ENCODE data around the gene ARHGAP26.
"Not testable (repeated sequence)": the region's sequence is repeated elsewhere in the genome, so short reads cannot be mapped to it uniquely, and the experiment has no call there.

Gene ARHGAP26

DNA sequence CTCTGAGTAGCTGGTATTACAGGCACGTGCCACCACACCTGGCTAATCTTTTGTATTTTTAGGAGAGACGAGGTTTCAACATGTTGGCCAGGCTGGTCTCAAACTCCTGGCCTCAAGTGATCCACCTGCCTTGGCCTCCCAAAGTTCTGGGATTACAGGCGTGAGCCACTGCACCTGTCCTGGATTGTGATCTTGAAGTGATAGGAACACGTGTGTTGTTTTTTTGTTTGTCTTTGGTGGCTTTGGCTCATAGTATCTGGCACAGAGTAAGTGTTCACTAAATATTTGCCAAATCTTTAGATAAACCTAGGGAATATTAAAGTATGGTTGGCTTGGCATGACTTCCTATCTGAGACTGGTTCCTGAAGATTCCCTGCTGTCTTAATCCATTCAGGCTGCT lies 172.7 kb downstream of the ARHGAP26 start:
- Mint-ChIP-seq H3K36me3 (peaks cover 6% of the 10 kb centered on the region), H3K4me3 (no peak overlapping the region), H3K27me3 (no peaks in the 10 kb centered on the region), H3K9me3 (no peaks in the 10 kb centered on the region), H3K4me1 (peaks cover 20% of the 10 kb centered on the region), H3K27ac (no peak overlapping the region)
- CTCF ChIA-PET: no interaction called here
- no peak for DNase-seq

DNA sequence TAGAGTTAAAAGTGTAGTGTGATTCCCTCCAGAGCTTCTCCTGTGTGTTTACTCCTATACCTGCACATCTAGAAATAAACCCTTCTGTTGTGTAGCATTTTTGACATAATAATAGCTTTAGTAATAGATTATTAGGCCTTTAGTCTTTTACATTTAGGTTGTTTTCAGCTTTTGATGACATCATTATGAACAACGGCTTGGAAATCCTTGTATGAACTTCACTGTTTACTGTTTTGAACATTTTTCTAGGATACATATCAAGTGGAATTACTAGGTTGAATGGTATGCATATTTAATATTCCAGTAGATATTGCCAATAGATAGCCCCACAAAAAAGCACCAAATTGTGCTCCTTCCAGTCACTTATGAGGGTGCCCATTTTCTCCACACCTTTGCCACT lies 174.0 kb downstream of the ARHGAP26 start:
- CTCF ChIA-PET: no interaction called here
- H3K4me1 Mint-ChIP-seq: peaks cover 20% of the 10 kb centered on the region
- no peak overlapping the region for H3K27ac Mint-ChIP-seq
- no peaks in the 10 kb centered on the region for H3K9me3 Mint-ChIP-seq
- H3K36me3 Mint-ChIP-seq: peaks cover 6% of the 10 kb centered on the region
- H3K27me3 Mint-ChIP-seq: no peaks in the 10 kb centered on the region
- H3K4me3 Mint-ChIP-seq: no peak overlapping the region
- no peak for DNase-seq

DNA sequence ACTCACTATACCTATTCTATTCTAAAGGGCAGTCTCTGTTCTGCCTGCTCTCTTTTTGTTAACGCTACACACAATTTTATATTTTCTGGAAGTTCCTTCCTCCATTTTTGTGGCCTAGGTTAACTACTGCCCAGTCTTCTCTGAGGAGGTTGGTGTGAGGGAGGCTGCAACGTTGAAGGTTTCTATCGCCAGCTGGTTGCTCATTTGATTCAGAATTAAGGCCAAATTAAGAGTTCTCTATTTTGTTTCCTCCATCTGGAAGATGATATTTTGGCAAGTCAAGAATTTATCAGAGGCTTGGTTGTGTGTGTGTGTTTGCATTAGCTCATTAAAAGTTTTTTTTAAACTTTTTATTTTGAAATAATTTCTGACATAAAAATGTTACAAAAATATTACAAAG lies 175.1 kb downstream of the ARHGAP26 start:
- H3K27me3 Mint-ChIP-seq: no peaks in the 10 kb centered on the region
- no peak for DNase-seq
- H3K4me1 Mint-ChIP-seq: peaks cover 20% of the 10 kb centered on the region
- peaks cover 5% of the 10 kb centered on the region for H3K36me3 Mint-ChIP-seq
- no peak overlapping the region for H3K4me3 Mint-ChIP-seq
- CTCF ChIA-PET: no interaction called here
- no peaks in the 10 kb centered on the region for H3K9me3 Mint-ChIP-seq
- no peak overlapping the region for H3K27ac Mint-ChIP-seq

DNA sequence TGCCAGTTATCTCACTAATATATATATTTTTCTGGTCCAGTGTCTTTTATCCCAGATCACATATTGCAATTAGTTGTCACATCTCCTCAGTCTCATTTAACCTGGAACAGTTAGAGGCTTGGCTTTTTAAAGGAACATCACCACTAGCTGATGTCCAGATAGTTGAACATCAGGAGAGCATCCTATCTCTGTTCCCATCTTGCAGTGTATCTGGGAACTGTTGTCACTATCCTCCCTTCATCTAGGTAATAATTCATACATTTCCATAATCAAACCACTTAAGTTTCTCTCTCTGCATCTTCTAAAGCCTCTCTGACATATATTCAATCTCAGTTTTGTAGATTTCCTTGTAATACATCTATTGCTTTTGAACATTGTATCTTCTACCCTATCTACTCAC lies 175.7 kb downstream of the ARHGAP26 start:
- CTCF ChIA-PET: interaction anchor here (1.0 kb wide), 1 partner anchor 179 kb away, joined by 3 read pairs; no protein-coding TSS in a partner anchor
- no peaks in the 10 kb centered on the region for H3K9me3 Mint-ChIP-seq
- H3K27ac Mint-ChIP-seq: no peak overlapping the region
- H3K36me3 Mint-ChIP-seq: peaks cover 4% of the 10 kb centered on the region
- no peak for DNase-seq
- peaks cover 20% of the 10 kb centered on the region for H3K4me1 Mint-ChIP-seq
- no peak overlapping the region for H3K4me3 Mint-ChIP-seq
- H3K27me3 Mint-ChIP-seq: no peaks in the 10 kb centered on the region

DNA sequence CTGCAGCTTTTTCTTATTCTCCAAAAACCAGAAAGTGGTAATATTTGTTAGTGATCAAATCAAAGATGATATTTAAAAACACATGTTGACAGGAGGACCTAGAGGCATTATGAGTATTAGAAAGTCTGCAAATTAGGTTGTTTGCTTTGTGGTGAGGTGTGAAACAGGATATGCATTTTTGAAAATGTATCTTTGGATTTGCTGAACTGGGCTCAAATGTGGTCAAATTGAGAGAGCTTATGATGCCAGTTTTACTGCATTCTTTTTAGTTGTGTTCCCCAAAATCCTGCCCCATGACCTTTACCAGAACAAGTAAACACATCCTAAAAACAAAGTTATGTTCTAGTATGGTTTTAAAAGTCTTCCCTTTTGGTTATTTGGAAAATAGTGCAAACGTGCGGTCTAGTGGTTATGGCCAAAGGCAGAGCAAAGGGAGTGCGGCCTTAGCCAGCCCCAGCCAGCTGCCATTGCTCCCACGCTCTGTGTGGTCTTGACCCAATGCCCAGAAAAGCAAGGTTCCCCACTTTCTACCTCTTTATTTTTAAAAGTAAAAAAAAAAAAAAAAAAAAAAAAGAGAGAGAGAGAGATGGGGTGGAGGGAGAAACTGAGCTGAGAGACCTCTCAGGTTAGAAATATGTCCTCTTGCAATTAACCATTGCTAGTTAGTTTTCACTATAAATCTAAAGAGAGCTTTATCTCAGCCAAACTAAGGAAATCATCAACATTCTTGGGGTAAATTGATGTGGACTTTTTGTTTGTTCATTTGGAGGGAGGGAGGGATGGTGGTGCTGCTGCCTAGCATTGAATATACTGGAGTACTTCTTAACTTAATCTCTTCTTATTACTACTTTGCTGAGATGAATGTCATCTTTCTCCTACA lies 176.6 kb downstream of the ARHGAP26 start:
- Mint-ChIP-seq H3K36me3 (peaks cover 1% of the 10 kb centered on the region), H3K9me3 (no peaks in the 10 kb centered on the region), H3K4me3 (no peak overlapping the region), H3K27me3 (no peaks in the 10 kb centered on the region), H3K4me1 (peaks cover 15% of the 10 kb centered on the region), H3K27ac (no peak overlapping the region)
- CTCF ChIA-PET: interaction anchor here (0.6 to 1.0 kb wide), 3 partner anchors 178 to 784 kb away, joined by 3 read pairs; no protein-coding TSS in a partner anchor
- DNase-seq: no peak

DNA sequence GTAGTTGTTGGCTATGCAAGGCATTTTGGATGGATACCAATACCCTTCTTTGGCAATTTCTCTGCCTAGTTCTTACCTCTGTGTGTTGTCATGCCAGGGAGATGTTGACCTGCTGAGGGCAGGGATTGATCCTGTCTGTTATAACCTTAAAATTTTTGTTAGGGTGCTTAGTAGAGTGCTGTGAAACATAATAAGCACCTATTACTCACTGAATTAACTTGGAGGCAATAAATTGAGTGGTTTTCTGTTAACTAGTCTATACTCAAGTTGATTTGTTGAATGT lies 177.2 kb downstream of the ARHGAP26 start:
- Mint-ChIP-seq H3K9me3 (no peaks in the 10 kb centered on the region), H3K36me3 (peaks cover 6% of the 10 kb centered on the region), H3K4me3 (no peak overlapping the region), H3K4me1 (peaks cover 14% of the 10 kb centered on the region), H3K27me3 (no peaks in the 10 kb centered on the region), H3K27ac (no peak overlapping the region)
- no peak for DNase-seq
- CTCF ChIA-PET: interaction anchor here (0.6 to 0.7 kb wide), 2 partner anchors 199 to 783 kb away, joined by 3 read pairs; no protein-coding TSS in a partner anchor

DNA sequence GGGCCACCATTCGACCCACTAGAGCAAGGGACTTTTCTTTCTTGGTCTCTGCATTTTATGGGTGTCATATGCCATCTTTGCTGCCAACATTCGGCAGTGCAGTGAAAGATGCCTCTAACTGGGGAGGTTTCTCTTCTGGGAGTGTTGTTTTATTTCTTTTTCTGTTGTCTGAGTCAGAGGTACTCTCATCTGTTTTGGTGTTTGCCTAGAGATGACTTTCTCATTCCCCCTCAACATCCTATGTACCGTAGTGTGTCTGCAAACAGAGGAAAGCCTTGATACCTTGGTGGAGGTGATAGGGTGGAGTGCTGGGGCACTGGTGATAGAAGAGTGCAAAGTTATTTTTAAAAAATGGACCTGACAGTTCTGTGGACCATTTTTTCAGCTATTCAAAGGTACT lies 182.1 kb downstream of the ARHGAP26 start:
- CTCF ChIA-PET: interaction anchor here (1.6 kb wide), 1 partner anchor 12 kb away, joined by 3 read pairs; no protein-coding TSS in a partner anchor

DNA sequence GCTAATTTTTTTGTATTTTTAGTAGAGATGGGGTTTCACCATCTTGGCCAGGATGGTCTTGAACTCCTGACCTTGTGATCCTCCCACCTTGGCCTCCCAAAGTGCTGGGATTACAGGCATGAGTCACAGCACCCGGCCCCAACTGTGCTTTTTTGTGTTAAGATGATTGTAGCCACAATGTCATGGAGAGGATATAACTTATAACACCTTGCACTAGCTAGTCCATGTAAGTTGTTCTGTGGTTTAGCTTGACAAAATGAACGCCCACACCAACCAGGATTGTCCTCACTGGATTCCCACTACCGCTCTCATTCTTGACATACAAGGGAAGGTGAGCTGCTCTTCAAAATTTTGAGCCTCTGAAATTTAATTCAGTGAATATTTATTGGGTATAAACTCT lies 182.7 kb downstream of the ARHGAP26 start:
- H3K27me3 Mint-ChIP-seq, DNase-seq, H3K27ac Mint-ChIP-seq, H3K9me3 Mint-ChIP-seq, H3K4me1 Mint-ChIP-seq, H3K36me3 Mint-ChIP-seq, H3K4me3 Mint-ChIP-seq: not testable (repeated sequence)
- CTCF ChIA-PET: interaction anchor here (1.6 kb wide), 1 partner anchor 11 kb away, joined by 3 read pairs; no protein-coding TSS in a partner anchor

More for the DNA sequence above, 182.1 kb downstream of the ARHGAP26 start:
- DNase-seq: no peak
- peaks cover 5% of the 10 kb centered on the region for H3K36me3 Mint-ChIP-seq
- no peak overlapping the region for H3K4me3 Mint-ChIP-seq
- no peak overlapping the region for H3K27ac Mint-ChIP-seq
- H3K9me3 Mint-ChIP-seq: peaks cover 1% of the 10 kb centered on the region
- no peaks in the 10 kb centered on the region for H3K27me3 Mint-ChIP-seq
- H3K4me1 Mint-ChIP-seq: peaks cover 3% of the 10 kb centered on the region

DNA sequence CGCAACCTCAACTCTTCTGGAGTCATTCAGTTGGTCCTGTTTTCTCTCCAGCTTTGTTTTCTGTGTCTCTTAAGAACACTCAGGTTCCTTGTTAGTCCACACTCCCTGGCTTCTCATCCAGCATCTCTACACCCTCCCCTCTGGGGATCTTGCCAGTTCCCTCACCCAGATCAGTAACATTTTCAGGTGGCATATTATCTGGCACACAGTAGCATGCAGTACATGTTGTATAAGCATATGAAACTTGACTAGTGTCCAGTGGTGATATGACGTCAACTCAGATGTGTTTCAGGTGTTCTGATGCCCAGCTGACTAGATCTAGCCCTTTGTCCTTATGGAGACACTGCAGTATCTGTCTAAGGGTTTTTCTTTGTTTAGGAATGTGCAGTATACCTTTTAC lies 184.3 kb downstream of the ARHGAP26 start:
- H3K9me3 Mint-ChIP-seq: peaks cover 1% of the 10 kb centered on the region
- CTCF ChIA-PET: no interaction called here
- peaks cover 5% of the 10 kb centered on the region for H3K36me3 Mint-ChIP-seq
- H3K4me3 Mint-ChIP-seq: no peak overlapping the region
- H3K27ac Mint-ChIP-seq: no peak overlapping the region
- no peaks in the 10 kb centered on the region for H3K27me3 Mint-ChIP-seq
- H3K4me1 Mint-ChIP-seq: peaks cover 5% of the 10 kb centered on the region
- DNase-seq: no peak

DNA sequence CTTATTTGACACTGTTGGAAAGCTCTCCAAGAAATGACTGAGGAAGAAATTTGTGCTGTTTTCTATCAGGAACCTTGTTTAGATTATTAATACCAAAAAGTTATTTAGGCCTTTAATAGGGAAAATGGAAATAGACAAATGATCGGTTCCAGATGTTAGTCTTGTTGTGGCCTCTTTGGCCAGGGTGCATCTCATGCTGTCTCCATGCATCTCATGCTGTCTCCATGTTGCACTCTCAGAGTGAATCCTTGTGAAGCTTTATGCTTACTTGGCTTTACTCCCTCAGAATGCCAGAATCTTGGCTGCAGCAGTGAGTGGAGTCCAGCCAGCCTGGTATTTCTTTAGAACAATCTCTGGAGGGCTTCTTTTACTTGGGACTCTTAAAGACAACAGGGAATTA lies 185.5 kb downstream of the ARHGAP26 start:
- peaks cover 11% of the 10 kb centered on the region for H3K4me1 Mint-ChIP-seq
- CTCF ChIA-PET: no interaction called here
- peaks cover 1% of the 10 kb centered on the region for H3K9me3 Mint-ChIP-seq

DNA sequence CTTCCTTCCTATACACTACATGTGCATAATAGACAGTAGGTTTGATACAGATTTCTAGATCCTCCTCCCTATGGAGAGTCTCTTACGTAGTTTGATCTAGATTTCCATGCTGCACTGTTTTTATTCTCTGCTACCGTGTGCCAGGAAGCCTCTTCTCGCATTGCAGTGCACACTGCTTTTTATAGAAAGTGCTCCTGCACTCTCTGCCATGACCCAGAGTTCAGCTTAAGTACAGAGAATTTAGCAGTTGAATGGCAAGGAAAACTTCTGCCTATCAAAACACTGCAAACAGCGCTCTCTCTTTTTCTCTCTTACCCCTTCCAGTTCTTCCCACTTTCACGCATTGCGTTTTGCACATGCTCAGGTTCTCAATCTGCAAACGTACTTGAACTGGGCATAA lies 187.4 kb downstream of the ARHGAP26 start:
- Mint-ChIP-seq H3K4me3 (no peak overlapping the region), H3K4me1 (peaks cover 13% of the 10 kb centered on the region), H3K9me3 (peaks cover 1% of the 10 kb centered on the region), H3K36me3 (no peaks in the 10 kb centered on the region), H3K27ac (no peak overlapping the region), H3K27me3 (no peaks in the 10 kb centered on the region)
- CTCF ChIA-PET: no interaction called here
- no peak for DNase-seq

More for the DNA sequence above, 185.5 kb downstream of the ARHGAP26 start:
- Mint-ChIP-seq H3K27ac (no peak overlapping the region), H3K27me3 (no peaks in the 10 kb centered on the region), H3K4me3 (no peak overlapping the region), H3K36me3 (peaks cover 5% of the 10 kb centered on the region)
- DNase-seq: no peak

DNA sequence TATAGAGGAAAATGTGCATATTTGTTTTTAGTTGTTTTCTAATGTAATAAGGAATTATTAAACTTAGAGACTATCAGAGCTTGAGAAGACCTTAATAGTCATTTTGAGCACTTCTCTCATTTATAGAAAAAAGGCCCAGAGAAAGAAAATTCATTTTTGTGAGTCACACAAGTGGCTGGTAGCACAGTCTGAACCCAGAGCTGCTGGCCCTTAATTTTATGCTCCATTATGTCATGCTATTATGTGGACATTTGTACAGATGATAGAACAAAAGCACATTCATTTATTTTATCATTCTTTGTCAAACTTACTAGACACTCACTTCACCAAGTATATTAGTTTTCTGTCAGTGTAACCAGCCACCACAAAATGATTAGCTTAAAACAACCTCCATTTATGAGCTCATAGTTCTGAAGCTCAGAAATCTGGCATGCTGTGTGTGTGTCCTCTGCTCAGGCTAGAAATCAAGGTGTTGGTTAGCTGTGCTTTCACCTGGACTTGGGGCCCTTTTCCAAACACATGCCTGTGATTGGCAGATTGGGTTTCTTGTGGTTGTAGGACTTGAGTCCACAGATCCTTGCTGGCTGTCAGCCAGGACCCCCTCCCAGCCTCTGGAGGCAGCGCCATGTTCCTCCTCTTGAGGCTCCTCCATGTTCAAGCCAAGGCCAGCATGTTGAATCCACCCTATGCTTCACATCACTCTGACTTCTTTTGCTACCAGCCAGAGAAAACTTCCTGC lies 188.9 kb downstream of the ARHGAP26 start:
- Mint-ChIP-seq H3K4me1 (peaks cover 13% of the 10 kb centered on the region), H3K4me3 (no peak overlapping the region), H3K27me3 (no peaks in the 10 kb centered on the region), H3K36me3 (peaks cover 2% of the 10 kb centered on the region), H3K27ac (no peak overlapping the region), H3K9me3 (peaks cover 1% of the 10 kb centered on the region)
- DNase-seq: no peak
- CTCF ChIA-PET: interaction anchor here (0.6 to 1.9 kb wide), 3 partner anchors 37 to 70 kb away, joined by 3 to 4 read pairs (median 3); no protein-coding TSS in a partner anchor

DNA sequence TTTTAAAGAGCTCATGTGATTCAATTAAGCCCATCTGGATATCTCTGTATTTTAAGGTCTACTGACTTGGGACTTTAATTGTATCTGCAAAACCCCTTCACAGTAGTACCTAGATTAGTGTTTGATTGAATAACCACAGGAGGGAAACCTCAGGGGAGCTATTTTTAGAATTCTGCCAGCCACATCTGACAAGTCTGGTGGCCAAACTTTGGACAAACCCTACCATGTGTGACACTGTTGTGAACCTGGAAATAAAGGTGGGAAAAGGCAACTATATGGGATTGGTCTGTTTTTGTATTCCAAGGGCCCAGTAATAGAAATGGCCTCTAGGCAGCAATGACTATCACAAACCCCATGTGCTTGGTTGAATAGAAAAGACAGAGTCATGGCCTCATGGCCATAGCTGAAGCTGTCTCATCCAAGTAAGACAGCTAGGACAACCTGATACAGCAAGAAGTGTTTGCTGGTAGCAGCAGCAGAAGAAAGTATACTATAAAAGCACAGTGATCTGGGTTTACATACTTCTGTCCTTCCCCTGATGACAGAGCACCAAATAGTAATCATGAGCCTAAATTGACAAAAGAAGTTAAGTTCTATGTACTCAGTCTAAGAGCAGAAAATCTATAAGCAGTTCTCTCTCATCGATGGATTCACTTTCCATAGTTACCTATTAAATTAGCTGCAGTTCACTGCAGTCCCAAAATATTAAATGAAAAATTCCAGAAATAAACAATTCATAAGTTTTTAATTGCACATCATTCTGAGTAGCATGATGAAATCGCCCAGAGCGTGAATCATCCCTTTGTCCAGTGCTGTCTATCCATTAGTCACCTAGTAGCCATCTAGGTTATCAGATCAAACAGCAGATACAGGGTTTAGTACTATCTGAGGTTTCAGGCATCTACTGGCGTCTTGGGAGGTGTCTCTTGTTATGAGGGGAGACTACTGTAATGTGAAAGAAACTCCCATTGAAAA lies 189.8 kb downstream of the ARHGAP26 start:
- H3K27me3 Mint-ChIP-seq: no peaks in the 10 kb centered on the region
- H3K36me3 Mint-ChIP-seq: peaks cover 2% of the 10 kb centered on the region
- peaks cover 13% of the 10 kb centered on the region for H3K4me1 Mint-ChIP-seq
- CTCF ChIA-PET: interaction anchor here (1.4 to 1.9 kb wide), 2 partner anchors 38 to 71 kb away, joined by 3 to 4 read pairs; no protein-coding TSS in a partner anchor
- no peak overlapping the region for H3K27ac Mint-ChIP-seq
- DNase-seq: no peak
- H3K9me3 Mint-ChIP-seq: peaks cover 1% of the 10 kb centered on the region
- no peak overlapping the region for H3K4me3 Mint-ChIP-seq

Measured in activated naive CD4-positive, alpha-beta T cell treated with anti-CD3 and anti-CD28 coated beads, Interleukin-2, amount 10 ng/mL, durations not matched to agents 7 days and 5 days (primary cell).